Keratinocyte (primary cell): ENCODE measurements around the gene CEP57L1. TPM values are rescaled to one million over a fixed set of nuclear protein-coding genes. Genes with fewer than 3 reads are reported as not detected.
"Not testable (repeated sequence)": the region's sequence is repeated elsewhere in the genome, so short reads cannot be mapped to it uniquely, and the experiment has no call there.

ENCODE experiments used
- DNase-seq: peaks from one replicate; pipeline ENCODE4 v3.0.0-alpha.2; 2011; ENCODE audit warnings: low read depth, missing footprints, low spot score
- FAIRE-seq: peaks from 2 replicates; lab custom pipeline; 2011; peaks lifted over from hg19 to GRCh38; lab: Jason Lieb, UNC
- H2AFZ ChIP-seq: 2 replicates; pipeline ENCODE4 v1.6.0; 2012; ENCODE audit warnings: low read length, control low read depth, inconsistent platforms; ENCODE audit not compliant: control insufficient read depth
- H3K27ac ChIP-seq: 2 replicates; pipeline ENCODE4 v1.5.1; 2011; ENCODE audit warnings: low read length; ENCODE audit not compliant: control insufficient read depth, insufficient read depth
- H3K27me3 ChIP-seq: 3 replicates; pipeline ENCODE4 v1.6.0; 2011; ENCODE audit warnings: low read length; ENCODE audit not compliant: control insufficient read depth, insufficient read depth; ENCODE audit errors: extremely low read depth
- H3K36me3 ChIP-seq, 2 experiments: 2 replicates in 1 of 2; 3 replicates in 1 of 2; pipeline ENCODE4 v1.5.1; 2011; ENCODE audit warnings: low read length in 2 of 2, mild to moderate bottlenecking in 1 of 2; ENCODE audit not compliant: control insufficient read depth in 2 of 2, insufficient read depth in 2 of 2; ENCODE audit errors: extremely low read depth in 1 of 2
- H3K4me1 ChIP-seq: 3 replicates; pipeline ENCODE4 v1.5.1; 2011; ENCODE audit warnings: low read length; ENCODE audit not compliant: control insufficient read depth, insufficient read depth; ENCODE audit errors: extremely low read depth
- H3K4me2 ChIP-seq: 3 replicates; pipeline ENCODE4 v1.6.0; 2011; ENCODE audit warnings: low read depth, low read length; ENCODE audit not compliant: control insufficient read depth, insufficient read depth; ENCODE audit errors: extremely low read depth
- H3K4me3 ChIP-seq, 3 experiments: fragments of 200-600 bp in 1 of 3; sonication (generic) in 1 of 3; 2 replicates in 2 of 3; 3 replicates in 1 of 3; pipeline ENCODE4 v1.5.1; 2011 to 2016; ENCODE audit warnings: low read length in 3 of 3, mild to moderate bottlenecking in 3 of 3, control low read depth in 2 of 3, inconsistent platforms in 1 of 3, low read depth in 1 of 3, mixed read lengths in 1 of 3, mixed run types in 1 of 3, moderate library complexity in 1 of 3; ENCODE audit not compliant: control insufficient read depth in 2 of 3, insufficient read depth in 2 of 3; ENCODE audit errors: extremely low read depth in 1 of 3
- H3K79me2 ChIP-seq: 2 replicates; pipeline ENCODE4 v1.6.0; 2012; ENCODE audit warnings: low read length; ENCODE audit not compliant: control insufficient read depth, insufficient read depth
- H3K9ac ChIP-seq: 3 replicates; pipeline ENCODE4 v1.6.0; 2011; ENCODE audit warnings: low read length; ENCODE audit not compliant: control insufficient read depth, insufficient read depth; ENCODE audit errors: extremely low read depth
- H3K9me1 ChIP-seq: 3 replicates; pipeline ENCODE4 v1.6.0; 2011; ENCODE audit warnings: low read length; ENCODE audit not compliant: control insufficient read depth, insufficient read depth; ENCODE audit errors: extremely low read depth
- H3K9me3 ChIP-seq: 2 replicates; pipeline ENCODE4 v1.5.1; 2012; ENCODE audit warnings: low read depth, low read length; ENCODE audit not compliant: control insufficient read depth
- H4K20me1 ChIP-seq: 3 replicates; pipeline ENCODE4 v1.6.0; 2011; ENCODE audit warnings: low read length; ENCODE audit not compliant: control insufficient read depth, insufficient read depth; ENCODE audit errors: extremely low read depth
- CTCF ChIP-seq, 3 experiments: IDR thresholded peaks in 1 of 3; conservative IDR thresholded peaks in 1 of 3; optimal IDR thresholded peaks in 1 of 3; 2 replicates in 2 of 3; 3 replicates in 1 of 3; pipeline versions ENCODE3 to v1.5.1; 2011; ENCODE audit warnings: low read length in 3 of 3, mild to moderate bottlenecking in 3 of 3, moderate library complexity in 2 of 3, control low read depth in 1 of 3, inconsistent platforms in 1 of 3; ENCODE audit not compliant: insufficient read depth in 2 of 3; ENCODE audit errors: extremely low read depth in 1 of 3
- EZH2 ChIP-seq: IDR thresholded peaks from one replicate; pipeline ENCODE4 v1.6.1; 2012; ENCODE audit warnings: inconsistent platforms, mild to moderate bottlenecking, low read length, moderate library complexity
- dilution Hi-C: fragments of 300-500 bp; cut with MboI; formaldehyde crosslinking; loops from one replicate; pipeline ENCODE4 v1.7.0; 2020; ENCODE audit warnings: low sequenced_read_pairs; ENCODE audit not compliant: extremely low pct_ligation_motif_present
- polyA plus RNA-seq, 5 experiments: library from polyadenylated mRNA; depleted of rRNA in 3 of 5; stranded (reverse) in 3 of 5; stranded (forward) in 1 of 5; unstranded in 1 of 5; fragments of >200 nt; gene quantifications; 1 replicate in 1 of 5; 2 replicates in 3 of 5; 3 replicates in 1 of 5; pipeline versions ENCODE4 v1.2.1 to v1.2.3, GENCODE V29; 2011 to 2012; ENCODE audit warnings: missing spikeins in 2 of 5, low read depth in 1 of 5, low replicate concordance in 1 of 5

Gene CEP57L1
- polyA plus RNA-seq, 1 donor (not counting 4 experiments of a cell fraction or from before 2014, with no cell fraction given), result 14.2 TPM

DNA sequence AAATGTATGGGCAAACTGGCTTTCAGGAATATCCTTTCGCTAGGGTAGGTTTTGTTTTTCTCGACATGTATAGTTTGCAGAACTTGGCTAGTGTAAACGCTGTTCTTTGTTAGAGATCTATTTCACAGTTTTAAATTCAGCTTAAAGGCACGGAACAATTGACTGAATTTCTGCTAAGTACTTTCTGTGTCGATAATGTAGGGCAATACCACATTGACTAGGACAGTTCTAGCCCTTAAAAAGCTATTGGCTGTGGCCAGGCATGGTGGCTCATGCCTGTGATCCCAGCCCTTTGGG, 92.8 kb downstream of the CEP57L1 start:
- DNase-seq (no peak), FAIRE-seq (no peak)
- Histone ChIP-seq H3K36me3 (no peaks in the 10 kb centered on the region), H2AFZ (no peak overlapping the region), H3K9me1 (no peaks in the 10 kb centered on the region), H3K79me2 (no peaks in the 10 kb centered on the region), H4K20me1 (no peaks in the 10 kb centered on the region), H3K27ac (no peak overlapping the region), H3K4me1 (no peaks in the 10 kb centered on the region), H3K4me2 (no peak overlapping the region), H3K27me3 (peaks cover 7% of the 10 kb centered on the region), H3K4me3 (no peak overlapping the region), H3K9ac (no peak overlapping the region), H3K9me3 (no peaks in the 10 kb centered on the region)
- dilution Hi-C loops, result no loop called here
- no peak for TF ChIP-seq EZH2
- no peak for TF ChIP-seq CTCF (optimal IDR thresholded peaks at IDR 0.05 in 1 of 3, IDR thresholded peaks at IDR 0.05 in 1 of 3, conservative IDR thresholded peaks at IDR 0.05 in 1 of 3; ENCODE audit: extremely low read depth in 1 of 3, insufficient read depth in 2 of 3, low read length in 3 of 3)

DNA sequence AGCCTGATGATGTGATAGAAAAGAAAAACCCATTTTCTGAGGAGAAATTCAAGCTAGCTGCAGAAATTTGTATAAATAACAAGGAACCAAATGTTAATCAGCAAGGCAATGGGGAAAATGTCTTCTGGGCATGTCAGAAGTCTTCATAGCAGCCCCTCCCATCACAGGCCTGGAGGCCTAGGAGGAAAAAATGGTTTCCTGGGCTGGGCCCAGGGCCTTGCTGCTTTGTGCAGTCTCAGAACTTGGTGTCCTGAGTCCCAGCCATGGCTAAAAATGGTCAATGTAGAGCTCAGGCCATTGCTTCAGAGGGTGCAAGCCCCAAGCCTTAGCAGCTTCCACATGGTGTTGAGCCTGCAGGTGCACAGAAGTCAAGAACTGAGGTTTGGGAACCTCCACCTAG, 96.1 kb downstream of the CEP57L1 start:
- H3K4me3 ChIP-seq, DNase-seq, dilution Hi-C loops, H3K27ac ChIP-seq, H4K20me1 ChIP-seq, H3K9me1 ChIP-seq, H3K9me3 ChIP-seq, H3K36me3 ChIP-seq, H2AFZ ChIP-seq, H3K9ac ChIP-seq, FAIRE-seq, H3K79me2 ChIP-seq, H3K4me2 ChIP-seq, H3K27me3 ChIP-seq, H3K4me1 ChIP-seq: not testable (repeated sequence)

GRCh38 chr6:109192865-109193264, 97.6 kb downstream of the CEP57L1 start:
- Histone ChIP-seq H3K4me2 (no peak overlapping the region), H2AFZ (no peak overlapping the region), H3K79me2 (no peaks in the 10 kb centered on the region), H3K27ac (no peak overlapping the region), H3K9me1 (no peaks in the 10 kb centered on the region), H3K9me3 (no peaks in the 10 kb centered on the region), H4K20me1 (no peaks in the 10 kb centered on the region), H3K4me3 (no peak overlapping the region), H3K36me3 (no peaks in the 10 kb centered on the region), H3K4me1 (no peaks in the 10 kb centered on the region), H3K27me3 (no peaks in the 10 kb centered on the region), H3K9ac (no peak overlapping the region)
- DNase-seq (no peak), FAIRE-seq (no peak)
- dilution Hi-C loops, result no loop called here
- TF ChIP-seq EZH2 (no peak), CTCF (optimal IDR thresholded peaks at IDR 0.05 in 1 of 3, IDR thresholded peaks at IDR 0.05 in 1 of 3, conservative IDR thresholded peaks at IDR 0.05 in 1 of 3; ENCODE audit: extremely low read depth in 1 of 3, insufficient read depth in 2 of 3, low read length in 3 of 3) (no peak)
